ENCODE measurements around the gene PPL.

DNA sequence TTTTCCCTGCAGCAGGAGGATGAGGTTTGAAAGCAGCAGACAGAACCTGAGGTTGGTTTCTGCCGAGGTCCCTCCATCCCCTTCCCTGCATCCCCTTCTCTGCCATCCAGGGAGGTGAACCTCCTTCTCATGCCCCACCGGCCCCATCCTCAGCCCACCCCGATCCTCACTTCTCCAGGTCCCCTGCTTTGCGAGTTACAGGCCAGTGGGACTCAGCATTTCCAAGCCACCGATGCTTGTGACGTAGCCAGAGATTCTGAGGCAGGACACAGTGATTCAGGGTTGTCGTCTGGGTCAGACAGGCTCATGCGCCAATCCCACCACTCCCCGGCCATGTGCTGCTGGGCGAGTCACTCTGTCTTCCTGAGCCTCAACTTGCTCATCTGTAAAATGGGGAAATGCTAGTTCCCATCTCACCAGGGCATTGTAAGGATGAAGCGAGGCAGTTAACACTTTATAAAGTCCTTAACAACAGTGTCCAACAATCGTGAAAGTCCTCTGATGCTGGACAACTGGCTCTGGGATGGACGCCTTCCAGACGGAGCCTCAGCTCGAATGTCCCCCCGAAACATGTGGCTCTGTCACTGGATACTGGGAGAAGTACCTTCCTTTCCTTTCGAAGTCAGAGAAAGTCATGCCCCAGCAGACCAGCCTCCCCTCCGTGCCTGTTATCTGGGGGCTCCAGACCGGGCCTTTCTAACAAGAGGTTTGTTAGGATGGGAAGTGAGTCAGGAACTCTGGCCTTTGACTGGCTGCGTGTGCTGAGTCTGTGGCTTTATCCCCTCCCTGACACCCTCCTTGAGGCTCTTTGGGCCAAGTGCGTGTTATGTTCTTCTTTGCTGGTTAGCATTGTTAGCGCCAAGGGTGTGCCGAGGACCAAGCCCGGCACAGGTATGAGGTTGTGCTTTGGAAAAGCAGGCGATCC lies 43.0 kb upstream of the PPL start:
- TF ChIP-seq POLR2A (IDR thresholded peaks at IDR 0.05; ENCODE audit: low read length) (no peak), GATA1 (IDR thresholded peaks at IDR 0.05; ENCODE audit: low read depth, low read length) (no peak)
